Esophagus muscularis mucosa (tissue), 4 donors: Measurements from ENCODE around the gene UFD1.

Experiments used
- EP300 ChIP-seq: sonication (generic); formaldehyde crosslinking; IDR thresholded peaks from one replicate; pipeline ENCODE4 v1.6.1; 2017; ENCODE audit warnings: antibody characterized with exemption
- POLR2A ChIP-seq: fragments of 450-650 bp; IDR thresholded peaks from one replicate; pipeline ENCODE4 v1.6.1; 2017; ENCODE audit warnings: antibody characterized with exemption, moderate library complexity, mild to moderate bottlenecking, low read depth
- POLR2AphosphoS5 ChIP-seq, 2 donors: sonication (generic); formaldehyde crosslinking; IDR thresholded peaks; one replicate each; pipeline ENCODE4 v1.6.1; 2017; ENCODE audit warnings: antibody characterized with exemption in 2 of 2
- TF ChIP-seq, protein P1 (sequence below), 3 experiments: fragments of 200-600 bp in 2 of 3; fragments of 450-650 bp in 1 of 3; sonication (generic) in 2 of 3; IDR thresholded peaks; one replicate each; pipeline ENCODE4 v1.5.1; 2017 to 2019; ENCODE audit warnings: antibody characterized with exemption in 3 of 3, mild to moderate bottlenecking in 2 of 3, moderate library complexity in 1 of 3

DNA sequence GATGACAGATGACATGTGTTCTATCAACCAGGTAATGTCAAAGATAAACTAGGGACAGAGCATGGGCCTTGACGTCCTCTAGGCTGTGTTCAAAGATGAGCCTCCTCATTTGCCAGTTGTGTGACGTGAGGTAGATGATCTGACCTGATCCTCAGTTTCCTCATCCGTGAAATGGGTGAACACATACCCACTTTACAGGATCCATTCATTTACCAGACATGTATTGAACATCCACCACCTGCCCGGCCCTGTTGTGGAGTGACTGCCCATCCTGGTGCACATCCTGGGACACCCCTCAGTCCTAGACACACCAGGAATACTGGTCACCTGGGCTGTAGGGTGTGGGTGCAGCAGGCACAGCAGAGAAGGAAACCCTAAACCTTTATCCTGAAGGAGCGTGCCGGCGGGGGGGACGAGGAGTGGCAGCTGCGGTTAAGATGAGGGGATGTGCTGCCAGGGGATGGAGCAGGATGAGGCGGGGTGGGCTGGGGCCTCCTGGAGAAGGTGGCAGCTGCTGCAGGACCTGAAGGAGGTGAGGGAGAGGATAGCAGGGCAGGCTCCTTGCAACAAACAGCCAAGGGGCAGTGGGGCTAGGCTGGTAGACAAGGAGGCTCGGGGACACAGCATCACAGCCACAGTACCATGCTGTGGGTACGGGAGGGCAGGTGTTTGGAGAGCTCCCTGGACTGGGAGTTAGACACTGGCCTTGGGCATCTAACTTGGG, 36.8 kb upstream of the UFD1 start:
- TF ChIP-seq POLR2A (no peak), EP300 (no peak), POLR2AphosphoS5 (IDR thresholded peaks at IDR 0.05) (no peak)
- TF ChIP-seq, protein P1, sequence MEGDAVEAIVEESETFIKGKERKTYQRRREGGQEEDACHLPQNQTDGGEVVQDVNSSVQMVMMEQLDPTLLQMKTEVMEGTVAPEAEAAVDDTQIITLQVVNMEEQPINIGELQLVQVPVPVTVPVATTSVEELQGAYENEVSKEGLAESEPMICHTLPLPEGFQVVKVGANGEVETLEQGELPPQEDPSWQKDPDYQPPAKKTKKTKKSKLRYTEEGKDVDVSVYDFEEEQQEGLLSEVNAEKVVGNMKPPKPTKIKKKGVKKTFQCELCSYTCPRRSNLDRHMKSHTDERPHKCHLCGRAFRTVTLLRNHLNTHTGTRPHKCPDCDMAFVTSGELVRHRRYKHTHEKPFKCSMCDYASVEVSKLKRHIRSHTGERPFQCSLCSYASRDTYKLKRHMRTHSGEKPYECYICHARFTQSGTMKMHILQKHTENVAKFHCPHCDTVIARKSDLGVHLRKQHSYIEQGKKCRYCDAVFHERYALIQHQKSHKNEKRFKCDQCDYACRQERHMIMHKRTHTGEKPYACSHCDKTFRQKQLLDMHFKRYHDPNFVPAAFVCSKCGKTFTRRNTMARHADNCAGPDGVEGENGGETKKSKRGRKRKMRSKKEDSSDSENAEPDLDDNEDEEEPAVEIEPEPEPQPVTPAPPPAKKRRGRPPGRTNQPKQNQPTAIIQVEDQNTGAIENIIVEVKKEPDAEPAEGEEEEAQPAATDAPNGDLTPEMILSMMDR (IDR thresholded peaks at IDR 0.05), result no peak
